PFSK-1 (cell line): ENCODE measurements around the gene B3GNT4.

Experiments used
- FOXP2 ChIP-seq: optimal IDR thresholded peaks from 2 replicates; pipeline ENCODE3; 2011; ENCODE audit warnings: borderline replicate concordance, control low read depth, inconsistent platforms; ENCODE audit not compliant: insufficient read depth; ENCODE audit errors: extremely low read length, extremely low read depth
- POLR2AphosphoS5 ChIP-seq: IDR thresholded peaks from 2 replicates; pipeline ENCODE4 v1.6.1; 2012; ENCODE audit warnings: low read depth, mild to moderate bottlenecking, control low read depth, low read length, moderate library complexity
- REST ChIP-seq, 2 experiments: IDR thresholded peaks; 2 replicates each; pipeline versions ENCODE4 v1.6.1 to v1.8.0; 2011 to 2012; ENCODE audit warnings: low read depth in 2 of 2, low read length in 2 of 2, control low read depth in 1 of 2, inconsistent platforms in 1 of 2, mild to moderate bottlenecking in 1 of 2, moderate library complexity in 1 of 2; ENCODE audit not compliant: insufficient read depth in 1 of 2
- SIN3A ChIP-seq: IDR thresholded peaks from 2 replicates; pipeline ENCODE4 v1.6.1; 2012; ENCODE audit warnings: mild to moderate bottlenecking, low read length, moderate library complexity, borderline replicate concordance; ENCODE audit not compliant: insufficient read depth
- TAF1 ChIP-seq: IDR thresholded peaks from 2 replicates; pipeline ENCODE4 v1.6.1; 2012; ENCODE audit warnings: low read length, control low read depth, borderline replicate concordance; ENCODE audit not compliant: insufficient read depth

B3GNT4 gene

GRCh38 chr12:122160761-122161160 lies 42.7 kb upstream of the B3GNT4 start:
- TF ChIP-seq TAF1 (no peak), FOXP2 (no peak), SIN3A (no peak), POLR2AphosphoS5 (no peak), REST (IDR thresholded peaks at IDR 0.05; ENCODE audit: insufficient read depth in 1 of 2, low read depth in 2 of 2, low read length in 2 of 2) (no peak)

GRCh38 chr12:122161682-122162081 lies 41.8 kb upstream of the B3GNT4 start:
- TF ChIP-seq POLR2AphosphoS5 = no peak
- no peak for TF ChIP-seq REST (IDR thresholded peaks at IDR 0.05; ENCODE audit: insufficient read depth in 1 of 2, low read depth in 2 of 2, low read length in 2 of 2)
- no peak for TF ChIP-seq SIN3A
- no peak for TF ChIP-seq TAF1
- TF ChIP-seq FOXP2 = no peak

- TF ChIP-seq TAF1 (no peak), FOXP2 (no peak), SIN3A (no peak), POLR2AphosphoS5 (no peak)
Measured at GRCh38 chr12:122162976-122163375, 40.5 kb upstream of the B3GNT4 start.

GRCh38 chr12:122166422-122167349 lies 36.8 kb upstream of the B3GNT4 start:
- no peak for TF ChIP-seq SIN3A
- TF ChIP-seq TAF1 = no peak
- TF ChIP-seq POLR2AphosphoS5 = no peak
- no peak for TF ChIP-seq FOXP2
- TF ChIP-seq REST (IDR thresholded peaks at IDR 0.05; ENCODE audit: insufficient read depth in 1 of 2, low read depth in 2 of 2, low read length in 2 of 2) = no peak

- no peak for TF ChIP-seq FOXP2
- TF ChIP-seq REST (IDR thresholded peaks at IDR 0.05; ENCODE audit: insufficient read depth in 1 of 2, low read depth in 2 of 2, low read length in 2 of 2) = no peak
Measured at GRCh38 chr12:122167356-122167925, 36.1 kb upstream of the B3GNT4 start.
